Choroid plexus epithelial cell (primary cell): ENCODE measurements around the gene NOTCH1.
A peak's percentile ranks its signal among the peaks of the same experiment; 100 is the strongest.

ENCODE experiments used
- DNase-seq: peaks from one replicate; pipeline ENCODE4 v3.0.0-alpha.2; 2010; ENCODE audit warnings: low read depth
- H3K4me3 ChIP-seq: 2 replicates; pipeline ENCODE4 v1.5.1; 2011; ENCODE audit warnings: low read depth, mild to moderate bottlenecking, control low read depth, low read length, moderate library complexity
- TF ChIP-seq, protein P1 (sequence below): conservative IDR thresholded peaks from 2 replicates; pipeline ENCODE4 v1.5.1; 2011; ENCODE audit warnings: low read depth, mild to moderate bottlenecking, control low read depth, inconsistent platforms, low read length, moderate library complexity

Gene NOTCH1

DNA sequence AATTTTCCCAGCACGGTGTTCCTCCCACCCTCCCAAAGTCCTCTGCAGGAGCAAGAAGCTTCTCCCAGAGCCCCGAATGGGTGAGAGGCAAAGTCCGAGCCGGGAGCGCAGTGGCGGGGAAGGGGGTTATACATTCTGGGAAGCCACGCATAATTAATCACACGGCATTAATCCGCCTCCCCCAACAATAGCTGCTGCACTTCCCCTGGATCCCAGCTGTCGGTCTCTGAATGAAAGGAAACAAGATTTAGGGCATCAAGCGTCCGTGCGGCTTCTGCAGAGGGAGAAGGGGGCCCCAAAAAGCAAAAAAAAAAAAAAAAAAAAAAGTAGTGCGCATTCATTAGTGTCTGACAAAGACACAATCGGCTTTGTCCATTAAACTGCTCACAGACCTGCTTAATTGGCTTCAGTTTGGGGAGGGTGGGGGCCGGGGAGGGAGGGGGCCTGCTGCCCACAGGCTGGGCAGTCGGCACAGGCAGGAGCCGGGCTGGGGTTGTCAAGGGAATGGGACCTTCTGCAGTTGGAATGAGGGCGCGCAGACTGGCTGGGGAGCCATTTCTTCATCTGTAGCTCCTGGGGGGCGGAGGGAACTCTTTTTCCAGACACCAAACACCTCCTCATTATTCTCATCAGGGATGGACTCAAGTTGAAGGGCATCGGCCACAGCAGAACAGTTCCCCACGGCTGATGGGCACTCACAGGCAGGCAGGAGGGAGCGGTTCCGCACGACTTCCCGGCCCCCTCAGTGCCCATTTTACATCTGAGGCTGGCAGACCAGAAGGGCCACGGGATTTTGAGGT lies 3.4 kb downstream of the NOTCH1 start:
- TF ChIP-seq, protein P1, sequence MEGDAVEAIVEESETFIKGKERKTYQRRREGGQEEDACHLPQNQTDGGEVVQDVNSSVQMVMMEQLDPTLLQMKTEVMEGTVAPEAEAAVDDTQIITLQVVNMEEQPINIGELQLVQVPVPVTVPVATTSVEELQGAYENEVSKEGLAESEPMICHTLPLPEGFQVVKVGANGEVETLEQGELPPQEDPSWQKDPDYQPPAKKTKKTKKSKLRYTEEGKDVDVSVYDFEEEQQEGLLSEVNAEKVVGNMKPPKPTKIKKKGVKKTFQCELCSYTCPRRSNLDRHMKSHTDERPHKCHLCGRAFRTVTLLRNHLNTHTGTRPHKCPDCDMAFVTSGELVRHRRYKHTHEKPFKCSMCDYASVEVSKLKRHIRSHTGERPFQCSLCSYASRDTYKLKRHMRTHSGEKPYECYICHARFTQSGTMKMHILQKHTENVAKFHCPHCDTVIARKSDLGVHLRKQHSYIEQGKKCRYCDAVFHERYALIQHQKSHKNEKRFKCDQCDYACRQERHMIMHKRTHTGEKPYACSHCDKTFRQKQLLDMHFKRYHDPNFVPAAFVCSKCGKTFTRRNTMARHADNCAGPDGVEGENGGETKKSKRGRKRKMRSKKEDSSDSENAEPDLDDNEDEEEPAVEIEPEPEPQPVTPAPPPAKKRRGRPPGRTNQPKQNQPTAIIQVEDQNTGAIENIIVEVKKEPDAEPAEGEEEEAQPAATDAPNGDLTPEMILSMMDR, result no peak
- no peak overlapping the region for H3K4me3 ChIP-seq
- DNase-seq, result no peak

DNA sequence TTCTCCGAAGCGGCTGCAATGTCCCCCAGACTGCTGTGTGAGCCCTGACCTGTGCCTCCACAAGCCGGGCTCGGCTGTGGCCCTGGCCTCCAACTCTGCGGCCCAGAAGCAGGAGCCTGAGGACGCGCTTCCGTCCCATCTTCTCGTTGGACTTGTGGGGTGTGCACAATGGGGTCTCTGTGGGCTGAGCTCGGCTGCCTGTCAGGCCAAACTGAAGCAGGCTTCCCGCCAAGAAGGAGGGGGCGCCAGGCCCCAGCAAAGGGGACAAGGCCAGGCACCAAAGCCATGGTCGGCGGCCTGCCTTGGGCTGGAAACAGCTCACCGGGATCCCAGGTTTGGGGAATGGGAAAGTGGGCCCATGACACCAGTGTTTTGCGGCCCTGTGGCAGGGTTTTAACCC lies 4.1 kb downstream of the NOTCH1 start:
- TF ChIP-seq, protein P1, result no peak
- no peak for DNase-seq
- H3K4me3 ChIP-seq, result no peak overlapping the region

DNA sequence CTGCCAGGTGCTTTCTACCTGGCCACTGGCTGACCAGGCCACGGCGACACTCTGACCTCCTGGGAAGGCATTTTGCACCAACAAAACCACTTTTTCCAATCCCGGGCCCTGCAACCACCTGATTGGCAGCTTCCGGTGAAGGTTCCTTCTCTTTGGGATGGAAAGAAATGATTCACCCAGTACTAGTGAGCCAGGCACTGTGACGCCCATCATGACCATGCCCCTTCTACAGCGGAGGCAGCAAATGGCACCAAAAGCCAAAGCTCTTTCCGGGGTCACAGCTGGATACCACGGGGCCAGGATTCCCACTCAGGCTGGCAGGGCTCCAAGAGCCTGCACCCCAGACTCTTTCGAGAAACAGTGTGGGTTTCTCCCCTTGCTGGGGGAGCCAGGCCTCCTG lies 4.7 kb downstream of the NOTCH1 start:
- TF ChIP-seq, protein P1, result no peak
- no peak overlapping the region for H3K4me3 ChIP-seq
- DNase-seq, result no peak

DNA sequence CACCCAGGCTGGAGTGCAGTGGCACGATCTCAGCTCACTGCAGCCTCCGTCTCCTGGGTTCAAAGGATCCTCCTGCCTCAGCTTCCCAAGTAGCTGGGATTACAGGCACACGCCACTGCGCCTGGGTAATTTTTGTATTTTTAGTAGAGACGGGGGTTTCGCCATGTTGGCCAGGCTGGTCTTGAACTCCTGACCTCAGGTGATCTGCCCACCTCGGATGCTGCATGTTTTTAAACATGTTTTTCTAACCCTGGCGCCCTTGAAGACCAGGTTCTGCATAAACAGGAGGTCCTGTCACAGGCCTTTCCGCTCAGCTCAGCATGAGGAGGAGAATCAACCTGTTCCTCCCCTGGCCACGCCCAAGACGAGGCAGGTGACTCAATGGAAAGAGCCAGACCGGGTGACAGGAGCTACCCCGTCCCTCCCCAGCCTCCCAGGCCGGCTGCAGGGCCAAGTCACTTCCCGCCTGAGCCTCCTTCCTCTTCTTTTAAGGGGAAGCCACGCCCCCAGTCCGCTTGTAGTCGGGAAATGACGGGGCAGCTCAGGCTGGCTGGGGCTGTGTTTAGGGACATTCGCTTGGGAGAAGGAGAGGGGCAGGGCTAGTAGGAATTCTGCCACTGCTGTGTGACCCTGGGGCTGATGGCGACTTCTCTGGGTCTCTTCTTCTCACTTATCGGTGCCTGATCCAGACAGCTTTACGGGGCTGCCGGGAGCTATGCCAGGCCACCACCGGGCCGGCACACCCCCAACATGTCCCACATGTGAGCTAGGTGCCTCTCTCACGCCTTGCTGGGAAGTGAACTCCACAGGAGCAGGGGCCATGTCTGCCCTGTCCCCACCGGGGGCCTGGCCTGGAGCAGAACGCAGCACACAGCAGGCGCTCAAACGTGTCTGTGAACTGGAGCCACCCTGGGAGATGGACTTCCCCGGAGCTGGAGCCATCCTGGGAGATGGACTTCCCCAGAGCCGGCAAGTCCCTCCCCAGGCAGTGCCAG lies 6.1 kb downstream of the NOTCH1 start:
- H3K4me3 ChIP-seq, result no peak overlapping the region
- TF ChIP-seq, protein P1, result no peak
- peak; percentile 51 for DNase-seq

DNA sequence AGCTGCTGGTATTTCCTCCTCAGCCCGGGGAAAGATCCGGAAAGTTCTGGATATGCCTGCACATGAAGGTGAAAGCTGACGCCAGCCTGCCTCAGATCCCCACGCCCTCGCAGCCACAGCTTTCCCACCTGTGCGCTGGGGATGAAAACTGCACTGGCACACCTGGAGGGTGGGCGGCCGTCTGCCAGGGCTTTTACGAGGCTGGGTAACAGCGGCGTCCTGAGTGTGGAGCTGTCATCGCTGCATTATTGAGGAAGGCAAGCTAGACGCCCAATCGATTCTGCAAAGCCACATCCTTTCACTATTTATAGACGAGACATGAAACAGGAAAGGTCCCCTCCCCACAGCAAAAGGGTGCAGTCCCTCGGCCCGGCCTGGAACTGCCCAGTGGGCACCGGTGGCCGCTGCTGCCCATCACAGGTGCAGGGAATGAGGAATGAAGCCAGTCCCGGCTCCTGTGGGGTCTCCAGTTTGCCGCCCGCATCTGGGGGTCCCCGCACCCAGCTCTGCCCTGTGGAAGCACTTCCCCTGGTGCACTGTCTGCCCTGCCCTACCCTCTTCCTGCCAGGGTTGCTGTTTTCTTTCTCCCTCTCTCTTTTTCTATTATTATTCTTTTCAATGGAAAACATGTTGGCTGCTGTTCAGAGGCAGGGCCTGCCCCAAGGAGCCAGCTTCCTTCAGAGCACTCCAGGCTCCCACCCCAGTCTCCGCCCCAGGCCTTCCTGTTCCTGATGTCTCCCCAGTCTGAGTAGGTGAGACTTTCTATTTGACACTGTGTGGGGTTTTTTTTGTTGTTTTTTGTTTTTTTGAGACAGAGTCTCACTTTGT lies 7.0 kb downstream of the NOTCH1 start:
- DNase-seq, result no peak
- TF ChIP-seq, protein P1, result no peak
- H3K4me3 ChIP-seq, result no peak overlapping the region

DNA sequence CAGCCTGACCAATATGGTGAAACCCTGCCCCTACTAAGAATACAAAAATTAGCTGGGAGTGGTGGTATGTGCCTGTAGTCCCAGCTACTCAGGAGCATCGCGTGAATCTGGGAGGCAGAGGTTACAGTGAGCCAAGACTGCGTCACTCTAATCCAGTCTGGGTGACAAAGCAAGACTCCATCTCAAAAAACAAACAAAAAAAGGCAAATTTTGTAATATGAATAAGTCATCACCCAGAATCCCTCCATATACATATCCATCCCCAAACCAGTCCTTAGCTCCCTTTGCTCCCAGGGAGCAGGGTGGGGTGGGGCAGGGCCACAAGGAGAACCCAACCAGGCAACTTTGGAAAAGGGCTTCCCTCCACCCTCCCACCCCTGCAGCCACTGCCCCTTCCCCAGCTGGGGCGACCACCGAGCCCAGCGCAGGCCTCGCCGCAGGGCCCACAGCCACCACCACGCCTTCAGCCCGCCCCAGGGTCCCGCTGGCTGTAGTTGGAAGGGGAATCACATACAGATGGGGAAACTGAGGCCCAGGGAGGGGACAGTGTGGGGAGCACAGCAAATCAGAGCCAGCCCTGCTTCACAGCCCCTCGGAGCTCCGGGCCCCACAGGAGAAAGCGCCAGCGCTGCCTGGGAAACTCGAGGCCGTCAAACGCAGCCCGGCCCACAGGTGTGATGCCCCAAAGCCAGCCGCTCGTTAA lies 7.8 kb downstream of the NOTCH1 start:
- TF ChIP-seq, protein P1, result no peak
- DNase-seq, result no peak
- H3K4me3 ChIP-seq, result no peak overlapping the region
